ENCODE results near the gene GPC1.

GPC1 gene

GRCh38 chr2:240465765-240466578 is 30.5 kb downstream of the GPC1 start:
- no peak for DNase-seq
- TF ChIP-seq, protein P1, sequence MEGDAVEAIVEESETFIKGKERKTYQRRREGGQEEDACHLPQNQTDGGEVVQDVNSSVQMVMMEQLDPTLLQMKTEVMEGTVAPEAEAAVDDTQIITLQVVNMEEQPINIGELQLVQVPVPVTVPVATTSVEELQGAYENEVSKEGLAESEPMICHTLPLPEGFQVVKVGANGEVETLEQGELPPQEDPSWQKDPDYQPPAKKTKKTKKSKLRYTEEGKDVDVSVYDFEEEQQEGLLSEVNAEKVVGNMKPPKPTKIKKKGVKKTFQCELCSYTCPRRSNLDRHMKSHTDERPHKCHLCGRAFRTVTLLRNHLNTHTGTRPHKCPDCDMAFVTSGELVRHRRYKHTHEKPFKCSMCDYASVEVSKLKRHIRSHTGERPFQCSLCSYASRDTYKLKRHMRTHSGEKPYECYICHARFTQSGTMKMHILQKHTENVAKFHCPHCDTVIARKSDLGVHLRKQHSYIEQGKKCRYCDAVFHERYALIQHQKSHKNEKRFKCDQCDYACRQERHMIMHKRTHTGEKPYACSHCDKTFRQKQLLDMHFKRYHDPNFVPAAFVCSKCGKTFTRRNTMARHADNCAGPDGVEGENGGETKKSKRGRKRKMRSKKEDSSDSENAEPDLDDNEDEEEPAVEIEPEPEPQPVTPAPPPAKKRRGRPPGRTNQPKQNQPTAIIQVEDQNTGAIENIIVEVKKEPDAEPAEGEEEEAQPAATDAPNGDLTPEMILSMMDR (IDR thresholded peaks at IDR 0.05; ENCODE audit: low read depth, low read length, missing control alignments), result no peak
- Histone ChIP-seq H3K4me3 (ENCODE audit: low read depth, low read length) (no peak overlapping the region), H3K27ac (no peak overlapping the region), H3K36me3 (replicated peaks) (peaks cover 7% of the 10 kb centered on the region), H3K27me3 (replicated peaks) (no peaks in the 10 kb centered on the region)
- in situ Hi-C loops (cut with HindIII; ENCODE audit: low pct_ligation_motif_present, low sequenced_read_pairs), result no loop called here

DNA sequence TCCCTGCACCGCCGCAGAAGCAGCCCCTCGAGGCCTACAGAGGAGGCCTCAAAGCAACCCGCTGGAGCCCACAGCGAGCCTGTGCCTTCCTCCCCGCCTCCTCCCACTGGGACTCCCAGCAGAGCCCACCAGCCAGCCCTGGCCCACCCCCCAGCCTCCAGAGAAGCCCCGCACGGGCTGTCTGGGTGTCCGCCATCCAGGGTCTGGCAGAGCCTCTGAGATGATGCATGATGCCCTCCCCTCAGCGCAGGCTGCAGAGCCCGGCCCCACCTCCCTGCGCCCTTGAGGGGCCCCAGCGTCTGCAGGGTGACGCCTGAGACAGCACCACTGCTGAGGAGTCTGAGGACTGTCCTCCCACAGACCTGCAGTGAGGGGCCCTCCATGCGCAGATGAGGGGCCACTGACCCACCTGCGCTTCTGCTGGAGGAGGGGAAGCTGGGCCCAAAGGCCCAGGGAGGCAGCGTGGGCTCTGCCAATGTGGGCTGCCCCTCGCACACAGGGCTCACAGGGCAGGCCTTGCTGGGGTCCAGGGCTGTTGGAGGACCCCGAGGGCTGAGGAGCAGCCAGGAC is 31.2 kb downstream of the GPC1 start:
- in situ Hi-C loops (cut with HindIII; ENCODE audit: low pct_ligation_motif_present, low sequenced_read_pairs), result no loop called here
- no peak for DNase-seq
- TF ChIP-seq, protein P1 (IDR thresholded peaks at IDR 0.05; ENCODE audit: low read depth, low read length, missing control alignments), result no peak
- Histone ChIP-seq H3K27me3 (replicated peaks) (no peaks in the 10 kb centered on the region), H3K4me3 (ENCODE audit: low read depth, low read length) (no peak overlapping the region), H3K36me3 (replicated peaks) (peaks cover 7% of the 10 kb centered on the region), H3K27ac (no peak overlapping the region)

GRCh38 chr2:240467149-240467642 is 31.7 kb downstream of the GPC1 start:
- TF ChIP-seq, protein P1 (IDR thresholded peaks at IDR 0.05; ENCODE audit: low read depth, low read length, missing control alignments), result no peak
- Histone ChIP-seq H3K27ac (no peak overlapping the region), H3K36me3 (replicated peaks) (peaks cover 7% of the 10 kb centered on the region), H3K4me3 (ENCODE audit: low read depth, low read length) (no peak overlapping the region), H3K27me3 (replicated peaks) (no peaks in the 10 kb centered on the region)
- no peak for DNase-seq
- in situ Hi-C loops (cut with HindIII; ENCODE audit: low pct_ligation_motif_present, low sequenced_read_pairs), result no loop called here

DNA sequence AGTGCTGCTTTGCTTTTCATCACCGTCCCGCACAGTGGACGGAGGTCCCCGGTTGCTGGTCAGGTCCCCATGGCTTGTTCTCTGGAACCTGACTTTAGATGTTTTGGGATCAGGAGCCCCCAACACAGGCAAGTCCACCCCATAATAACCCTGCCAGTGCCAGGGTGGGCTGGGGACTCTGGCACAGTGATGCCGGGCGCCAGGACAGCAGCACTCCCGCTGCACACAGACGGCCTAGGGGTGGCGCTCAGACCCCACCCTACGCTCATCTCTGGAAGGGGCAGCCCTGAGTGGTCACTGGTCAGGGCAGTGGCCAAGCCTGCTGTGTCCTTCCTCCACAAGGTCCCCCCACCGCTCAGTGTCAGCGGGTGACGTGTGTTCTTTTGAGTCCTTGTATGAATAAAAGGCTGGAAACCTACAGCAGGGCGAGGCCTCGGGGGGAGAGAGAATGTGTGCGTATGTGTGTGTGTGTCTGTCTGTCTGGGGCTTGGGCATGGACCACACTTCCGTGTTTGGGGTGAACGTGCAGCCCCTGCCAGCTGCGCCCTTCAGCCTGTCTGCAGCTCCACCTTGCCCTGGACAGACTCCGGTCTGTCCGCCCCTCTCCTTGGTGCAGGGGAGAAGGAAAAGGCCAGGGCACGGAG is 32.3 kb downstream of the GPC1 start:
- Histone ChIP-seq H3K36me3 (replicated peaks) (peaks cover 7% of the 10 kb centered on the region), H3K27me3 (replicated peaks) (no peaks in the 10 kb centered on the region), H3K27ac (no peak overlapping the region), H3K4me3 (ENCODE audit: low read depth, low read length) (no peak overlapping the region)
- DNase-seq, result no peak
- TF ChIP-seq, protein P1 (IDR thresholded peaks at IDR 0.05; ENCODE audit: low read depth, low read length, missing control alignments), result peak; percentile 13
- in situ Hi-C loops (cut with HindIII; ENCODE audit: low pct_ligation_motif_present, low sequenced_read_pairs), result no loop called here

DNA sequence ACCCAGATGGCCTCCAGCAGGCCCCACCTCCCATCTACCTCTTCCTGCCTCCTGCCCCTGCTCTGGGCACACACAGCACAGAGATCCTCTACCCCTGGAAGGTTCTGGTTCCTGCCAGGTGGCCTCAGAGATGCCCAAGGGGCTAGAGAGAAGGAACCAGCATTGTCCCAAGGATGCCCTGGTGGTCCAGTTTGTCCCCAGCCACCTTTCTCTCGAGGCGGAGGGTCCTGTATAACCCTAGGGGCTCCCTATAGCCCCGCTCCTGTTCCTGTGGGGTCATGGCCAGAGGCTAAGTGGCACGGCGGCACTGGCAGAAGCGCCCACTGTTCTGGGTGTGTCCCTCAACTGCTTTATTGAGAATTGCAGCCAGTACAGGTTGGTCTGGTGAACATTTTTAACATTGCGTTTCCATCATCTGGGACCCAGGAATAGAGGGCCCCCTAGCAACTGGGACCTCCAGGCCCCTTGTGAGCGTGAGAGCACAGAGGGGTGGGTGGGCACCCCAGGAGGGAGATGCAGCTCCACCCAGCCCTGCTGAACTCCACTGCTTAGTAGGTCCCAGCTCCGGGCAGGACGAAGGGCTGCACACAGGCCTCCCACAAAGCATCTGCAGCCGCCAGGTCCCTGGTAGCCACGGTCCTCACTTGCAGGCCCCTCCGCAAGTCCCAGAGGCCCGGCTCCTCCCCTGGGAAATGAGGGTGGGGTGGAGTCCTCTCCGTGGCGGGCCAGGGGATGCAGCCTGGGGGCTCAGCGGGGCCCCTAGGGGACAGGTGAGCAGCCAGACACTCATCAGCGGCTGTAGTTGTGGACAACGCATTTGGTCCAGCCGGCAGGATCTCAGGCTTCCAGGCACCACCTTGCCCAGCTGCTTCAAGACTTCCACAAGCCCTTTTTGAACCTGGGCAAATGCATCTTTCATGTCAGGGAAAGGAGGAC is 33.1 kb downstream of the GPC1 start:
- TF ChIP-seq, protein P1 (IDR thresholded peaks at IDR 0.05; ENCODE audit: low read depth, low read length, missing control alignments), result no peak
- no peak for DNase-seq
- Histone ChIP-seq H3K4me3 (ENCODE audit: low read depth, low read length) (no peak overlapping the region), H3K36me3 (replicated peaks) (peaks cover 7% of the 10 kb centered on the region), H3K27ac (no peak overlapping the region), H3K27me3 (replicated peaks) (no peaks in the 10 kb centered on the region)
- in situ Hi-C loops (cut with HindIII; ENCODE audit: low pct_ligation_motif_present, low sequenced_read_pairs), result no loop called here

Measured in brain microvascular endothelial cell (primary cell).